GM18951 (cell line): ENCODE measurements around the gene GNG11.

ENCODE experiments used
- POLR2A ChIP-seq: IDR thresholded peaks from 4 replicates; pipeline ENCODE4 v1.6.1; 2011; ENCODE audit warnings: mild to moderate bottlenecking; ENCODE audit not compliant: insufficient read length, insufficient read depth; ENCODE audit errors: extremely low read depth
- in situ Hi-C: fragments of 300-500 bp; cut with MboI; formaldehyde crosslinking; loops from one replicate; pipeline ENCODE4 v1.12.0; 2022; ENCODE audit warnings: low sequenced_read_pairs, mixed read lengths, inconsistent platforms; ENCODE audit not compliant: unreplicated experiment

GNG11 gene

GRCh38 chr7:93945083-93945482 lies 23.5 kb downstream of the GNG11 start:
- no peak for TF ChIP-seq POLR2A
- in situ Hi-C loops, result no loop called here

DNA sequence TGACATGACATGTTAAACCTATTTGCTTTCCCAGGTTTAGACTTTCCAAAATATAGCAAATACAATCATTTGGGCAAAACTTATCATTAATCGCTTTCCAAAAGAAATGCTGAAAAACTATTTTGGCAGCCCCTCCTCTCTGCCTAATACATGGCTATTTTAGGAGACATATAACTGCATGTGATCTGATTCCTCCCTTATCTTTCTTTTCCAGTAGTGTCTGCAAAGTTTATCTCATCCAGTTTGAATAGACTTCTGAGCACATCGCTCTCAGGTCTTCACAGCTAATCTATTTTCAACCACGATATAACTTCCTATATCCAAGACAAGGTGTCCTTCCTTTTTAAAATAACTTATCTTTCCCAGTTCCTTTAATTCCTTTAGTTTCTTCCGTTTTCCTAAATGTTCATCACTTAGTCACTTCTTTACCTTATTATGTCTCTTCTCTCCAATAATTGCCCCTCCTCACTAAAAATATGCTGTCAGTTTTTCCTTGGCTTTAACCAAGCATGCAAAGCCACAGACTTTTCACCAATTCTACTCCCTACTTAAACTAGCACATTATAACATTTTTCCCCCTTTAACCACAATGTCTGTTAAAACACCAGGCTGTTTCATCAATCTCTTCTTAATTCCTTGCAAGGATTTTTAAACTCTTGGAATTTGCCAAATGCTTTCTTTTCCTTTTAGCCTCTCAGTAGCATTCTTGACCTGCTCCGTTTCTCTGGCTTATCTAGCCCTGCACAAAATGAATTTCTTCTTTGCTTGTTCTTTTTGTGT lies 24.4 kb downstream of the GNG11 start:
- in situ Hi-C loops, result no loop called here
- no peak for TF ChIP-seq POLR2A

DNA sequence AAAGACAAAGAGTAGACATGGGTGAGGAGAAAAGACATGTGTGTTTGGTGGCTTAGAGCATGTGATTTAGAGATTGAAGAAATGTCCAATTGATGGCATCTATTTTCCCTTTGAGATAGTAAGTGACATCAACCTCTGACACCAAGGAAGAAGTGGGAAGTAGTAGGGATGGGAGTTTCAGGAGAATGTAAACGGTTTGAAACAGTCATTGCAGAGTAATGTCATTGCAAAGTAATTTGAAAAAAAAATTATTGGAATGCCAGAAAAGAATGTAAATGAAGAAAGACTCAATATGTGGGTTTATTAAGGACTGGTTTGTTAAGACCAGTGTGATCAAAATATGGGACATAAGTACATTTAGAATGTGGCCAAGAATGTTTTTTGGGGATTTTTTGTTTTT lies 26.6 kb downstream of the GNG11 start:
- in situ Hi-C loops, result no loop called here
- no peak for TF ChIP-seq POLR2A

- no peak for TF ChIP-seq POLR2A
- in situ Hi-C loops, result no loop called here
Observed at GRCh38 chr7:93948873-93949272, 27.3 kb downstream of the GNG11 start.

- in situ Hi-C loops, result no loop called here
- no peak for TF ChIP-seq POLR2A
Observed at GRCh38 chr7:93949423-93949822, 27.9 kb downstream of the GNG11 start.

GRCh38 chr7:93955304-93955703 lies 33.8 kb downstream of the GNG11 start:
- in situ Hi-C loops, result no loop called here
- TF ChIP-seq POLR2A, result no peak

GRCh38 chr7:93957767-93958166 lies 36.2 kb downstream of the GNG11 start:
- no peak for TF ChIP-seq POLR2A
- in situ Hi-C loops, result no loop called here

- in situ Hi-C loops, result no loop called here
- TF ChIP-seq POLR2A, result no peak
Observed at GRCh38 chr7:93958216-93958615, 36.7 kb downstream of the GNG11 start.

GRCh38 chr7:93958651-93959050 lies 37.1 kb downstream of the GNG11 start:
- TF ChIP-seq POLR2A, result no peak
- in situ Hi-C loops, result no loop called here

DNA sequence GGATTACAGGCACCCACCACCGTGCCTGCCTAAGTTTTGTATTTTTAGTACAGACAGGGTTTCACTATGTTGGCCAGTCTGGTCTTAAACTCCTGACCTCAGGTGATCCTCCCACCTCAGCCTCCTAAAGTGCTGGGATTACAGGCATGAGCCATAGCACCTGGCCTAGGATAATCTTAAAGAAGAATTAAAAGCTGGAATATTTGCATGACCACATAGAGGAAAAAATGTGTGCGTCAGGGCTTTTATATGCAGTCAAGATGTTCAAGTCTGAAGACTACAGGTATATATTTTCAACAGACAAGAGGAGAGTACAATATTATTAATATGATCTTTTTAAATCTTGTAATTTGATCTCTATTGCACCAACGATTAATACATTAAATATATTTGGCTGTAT lies 39.5 kb downstream of the GNG11 start:
- in situ Hi-C loops, result no loop called here
- no peak for TF ChIP-seq POLR2A

GRCh38 chr7:93964262-93964661 lies 42.7 kb downstream of the GNG11 start:
- no peak for TF ChIP-seq POLR2A
- in situ Hi-C loops, result no loop called here

DNA sequence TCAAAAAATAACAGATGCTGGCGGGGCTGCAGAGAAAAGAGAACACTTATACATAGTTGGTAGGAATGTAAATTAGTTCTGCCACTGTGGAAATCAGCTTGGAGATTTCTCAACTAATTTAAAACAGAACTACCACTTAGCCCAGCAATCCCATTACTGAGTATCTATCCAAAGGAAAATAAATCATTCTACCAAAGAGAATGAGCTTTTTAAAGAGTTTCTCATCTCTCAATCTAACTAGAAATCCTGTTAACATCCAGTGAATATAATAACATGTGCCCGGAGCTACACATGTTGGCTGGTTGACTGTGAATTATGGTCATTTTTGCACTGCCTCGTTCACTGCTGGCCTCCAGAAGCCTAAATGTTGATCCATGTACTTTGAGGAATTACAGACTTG lies 43.3 kb downstream of the GNG11 start:
- in situ Hi-C loops, result no loop called here
- no peak for TF ChIP-seq POLR2A

DNA sequence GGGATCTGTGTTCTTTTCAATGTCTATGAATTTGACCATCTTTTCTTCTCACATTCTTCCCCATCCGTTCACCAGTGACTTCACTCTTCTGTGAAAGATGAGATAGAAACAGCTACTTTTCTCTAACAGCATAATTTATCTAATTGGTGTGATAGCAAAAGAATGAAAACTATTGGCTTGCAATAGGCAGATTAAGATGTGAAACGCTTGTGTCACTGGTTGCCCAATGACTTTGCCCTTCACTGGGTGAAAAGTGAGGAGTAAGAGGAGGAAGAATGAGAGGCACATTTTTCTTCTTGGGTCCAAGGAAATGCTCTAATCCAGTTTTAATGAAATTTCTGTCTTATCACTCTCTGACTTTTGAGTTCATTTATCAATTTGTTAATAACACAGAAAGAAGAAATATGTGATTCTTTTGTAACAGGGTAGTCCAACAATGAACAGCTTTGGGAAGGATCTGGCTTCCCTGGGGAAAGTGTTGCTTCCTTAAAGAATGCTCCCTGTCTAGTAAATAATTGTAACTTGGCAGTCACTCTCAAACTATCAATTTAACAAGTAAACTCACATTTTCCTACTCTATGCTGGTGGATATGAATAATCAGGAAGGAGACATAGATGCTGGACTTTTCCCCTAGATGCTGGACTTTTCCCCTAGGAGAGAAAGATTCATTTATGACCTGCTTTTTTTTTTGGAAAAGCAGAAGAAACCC lies 47.5 kb downstream of the GNG11 start:
- no peak for TF ChIP-seq POLR2A
- in situ Hi-C loops, result no loop called here

- in situ Hi-C loops, result no loop called here
- no peak for TF ChIP-seq POLR2A
Observed at GRCh38 chr7:93972029-93972725, 50.6 kb downstream of the GNG11 start.

GRCh38 chr7:93973134-93973533 lies 51.6 kb downstream of the GNG11 start:
- TF ChIP-seq POLR2A, result no peak
- in situ Hi-C loops, result no loop called here
